ENCODE results near the gene TMCO4. TPM values are rescaled to one million over a fixed set of nuclear protein-coding genes. Genes with fewer than 3 reads are reported as not detected.

Gene TMCO4
- total and polyA plus RNA-seq, 2 donors (not counting 1 experiment from before 2014, with no cell fraction given) = 12.5 to 24.3 TPM

DNA sequence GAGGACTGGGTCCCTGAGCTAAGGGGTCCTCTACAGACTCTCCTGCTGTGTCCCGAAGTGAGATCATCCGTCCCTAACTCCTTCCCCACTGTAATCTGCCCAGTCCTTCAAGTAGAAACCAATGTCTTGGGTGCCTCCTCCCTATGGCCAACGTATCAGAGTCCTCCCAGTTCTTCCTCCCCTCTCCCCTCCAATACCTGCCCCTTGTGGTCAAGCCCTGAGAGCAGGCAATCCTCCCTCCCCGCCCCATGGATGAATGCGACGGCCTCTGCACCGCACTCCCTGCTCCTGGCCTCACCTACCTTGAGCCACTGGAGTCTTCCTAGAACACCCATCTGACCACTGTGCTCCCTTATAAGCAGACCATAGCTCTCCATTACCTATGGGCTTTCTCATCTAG, 103.9 kb downstream of the TMCO4 start:
- DNase-seq (ENCODE audit: low read depth in 2 of 2) = no peak
- H2AFZ ChIP-seq (ENCODE audit: low read length) = no peak overlapping the region
- no peak overlapping the region for H3K27ac ChIP-seq (ENCODE audit: insufficient read depth, low read length)
- H3K4me2 ChIP-seq (ENCODE audit: extremely low read depth, insufficient read depth, low read length) = no peak overlapping the region
- no peak overlapping the region for H3K4me3 ChIP-seq (replicated peaks in 1 of 4; ENCODE audit: control extremely low read depth in 1 of 4, insufficient read depth in 1 of 4, low read depth in 3 of 4, low read length in 4 of 4)
- H3K79me2 ChIP-seq (ENCODE audit: control insufficient read depth, insufficient read depth, low read length) = no peaks in the 10 kb centered on the region
- TF ChIP-seq, protein P1, sequence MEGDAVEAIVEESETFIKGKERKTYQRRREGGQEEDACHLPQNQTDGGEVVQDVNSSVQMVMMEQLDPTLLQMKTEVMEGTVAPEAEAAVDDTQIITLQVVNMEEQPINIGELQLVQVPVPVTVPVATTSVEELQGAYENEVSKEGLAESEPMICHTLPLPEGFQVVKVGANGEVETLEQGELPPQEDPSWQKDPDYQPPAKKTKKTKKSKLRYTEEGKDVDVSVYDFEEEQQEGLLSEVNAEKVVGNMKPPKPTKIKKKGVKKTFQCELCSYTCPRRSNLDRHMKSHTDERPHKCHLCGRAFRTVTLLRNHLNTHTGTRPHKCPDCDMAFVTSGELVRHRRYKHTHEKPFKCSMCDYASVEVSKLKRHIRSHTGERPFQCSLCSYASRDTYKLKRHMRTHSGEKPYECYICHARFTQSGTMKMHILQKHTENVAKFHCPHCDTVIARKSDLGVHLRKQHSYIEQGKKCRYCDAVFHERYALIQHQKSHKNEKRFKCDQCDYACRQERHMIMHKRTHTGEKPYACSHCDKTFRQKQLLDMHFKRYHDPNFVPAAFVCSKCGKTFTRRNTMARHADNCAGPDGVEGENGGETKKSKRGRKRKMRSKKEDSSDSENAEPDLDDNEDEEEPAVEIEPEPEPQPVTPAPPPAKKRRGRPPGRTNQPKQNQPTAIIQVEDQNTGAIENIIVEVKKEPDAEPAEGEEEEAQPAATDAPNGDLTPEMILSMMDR (conservative IDR thresholded peaks at IDR 0.05 in 1 of 2, IDR thresholded peaks at IDR 0.05 in 1 of 2; ENCODE audit: low read depth in 1 of 2, low read length in 2 of 2) = no peak
- no peak for TF ChIP-seq EZH2 (IDR thresholded peaks at IDR 0.05; ENCODE audit: low read length, missing control alignments)
- H3K36me3 ChIP-seq (ENCODE audit: control insufficient read depth, insufficient read depth, low read length) = no peaks in the 10 kb centered on the region
- no peaks in the 10 kb centered on the region for H3K4me1 ChIP-seq (ENCODE audit: control insufficient read depth, extremely low read depth, insufficient read depth, low read length)
- H3K27me3 ChIP-seq (ENCODE audit: control insufficient read depth, insufficient read depth, low read length) = no peaks in the 10 kb centered on the region
- no peaks in the 10 kb centered on the region for H4K20me1 ChIP-seq (ENCODE audit: control insufficient read depth, extremely low read depth, insufficient read depth, low read length)
- no peak overlapping the region for H3K9ac ChIP-seq (ENCODE audit: insufficient read depth, low read length)
- no peaks in the 10 kb centered on the region for H3K9me3 ChIP-seq (ENCODE audit: control insufficient read depth, insufficient read depth, low read depth, low read length)

DNA sequence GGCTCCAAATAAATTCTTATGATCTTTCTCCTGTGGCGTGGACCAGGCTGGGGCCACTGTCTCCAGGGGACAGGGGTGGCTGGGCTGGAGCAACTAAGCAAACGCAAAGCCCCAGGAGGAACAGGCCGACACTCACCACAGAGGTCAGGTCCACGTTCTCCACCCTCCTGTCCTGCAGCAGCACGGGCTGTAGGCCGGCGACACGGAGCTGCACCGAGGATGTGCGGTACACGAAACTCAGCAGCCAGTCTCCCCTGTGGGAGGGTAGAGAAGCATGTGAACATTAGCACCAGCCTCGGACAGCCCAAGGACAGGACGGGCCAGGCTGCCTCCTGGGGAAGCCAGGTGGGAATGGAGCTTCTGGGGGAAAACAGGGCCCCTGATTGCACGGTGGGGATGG, 105.4 kb downstream of the TMCO4 start:
- no peak overlapping the region for H3K4me3 ChIP-seq (replicated peaks in 1 of 4; ENCODE audit: control extremely low read depth in 1 of 4, insufficient read depth in 1 of 4, low read depth in 3 of 4, low read length in 4 of 4)
- H3K27me3 ChIP-seq (ENCODE audit: control insufficient read depth, insufficient read depth, low read length) = no peaks in the 10 kb centered on the region
- H3K4me2 ChIP-seq (ENCODE audit: extremely low read depth, insufficient read depth, low read length) = no peak overlapping the region
- H3K36me3 ChIP-seq (ENCODE audit: control insufficient read depth, insufficient read depth, low read length) = no peaks in the 10 kb centered on the region
- H3K9me3 ChIP-seq (ENCODE audit: control insufficient read depth, insufficient read depth, low read depth, low read length) = no peaks in the 10 kb centered on the region
- H2AFZ ChIP-seq (ENCODE audit: low read length) = no peak overlapping the region
- no peaks in the 10 kb centered on the region for H4K20me1 ChIP-seq (ENCODE audit: control insufficient read depth, extremely low read depth, insufficient read depth, low read length)
- H3K9ac ChIP-seq (ENCODE audit: insufficient read depth, low read length) = no peak overlapping the region
- DNase-seq (ENCODE audit: low read depth in 2 of 2) = no peak
- H3K79me2 ChIP-seq (ENCODE audit: control insufficient read depth, insufficient read depth, low read length) = no peaks in the 10 kb centered on the region
- TF ChIP-seq EZH2 (IDR thresholded peaks at IDR 0.05; ENCODE audit: low read length, missing control alignments) = no peak
- TF ChIP-seq, protein P1 (conservative IDR thresholded peaks at IDR 0.05 in 1 of 2, IDR thresholded peaks at IDR 0.05 in 1 of 2; ENCODE audit: low read depth in 1 of 2, low read length in 2 of 2) = no peak
- no peak overlapping the region for H3K27ac ChIP-seq (ENCODE audit: insufficient read depth, low read length)
- H3K4me1 ChIP-seq (ENCODE audit: control insufficient read depth, extremely low read depth, insufficient read depth, low read length) = no peaks in the 10 kb centered on the region

DNA sequence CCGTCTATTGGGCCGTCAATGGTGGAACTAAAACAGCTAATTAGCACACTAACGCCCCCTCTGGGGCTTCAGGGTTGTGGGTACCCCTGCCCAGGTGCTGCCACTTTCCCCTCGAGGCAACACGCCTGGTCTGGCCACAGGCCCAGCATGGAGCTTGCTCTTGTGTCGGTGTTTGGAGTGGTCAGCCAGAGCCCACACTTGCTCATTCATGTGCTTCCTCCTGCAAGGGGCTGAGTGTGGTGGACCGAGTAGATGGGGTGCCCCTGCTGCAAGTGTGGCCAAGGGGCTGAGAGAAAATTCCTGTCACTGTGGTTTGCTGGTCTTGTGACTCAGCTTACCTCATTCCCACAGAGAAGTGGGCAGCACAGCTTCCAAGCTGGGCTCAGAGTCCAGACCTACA, 109.4 kb downstream of the TMCO4 start:
- Histone ChIP-seq H3K4me1 (ENCODE audit: control insufficient read depth, extremely low read depth, insufficient read depth, low read length) (no peaks in the 10 kb centered on the region), H3K9ac (ENCODE audit: insufficient read depth, low read length) (no peak overlapping the region), H3K79me2 (ENCODE audit: control insufficient read depth, insufficient read depth, low read length) (no peaks in the 10 kb centered on the region), H3K4me3 (replicated peaks in 1 of 4; ENCODE audit: control extremely low read depth in 1 of 4, insufficient read depth in 1 of 4, low read depth in 3 of 4, low read length in 4 of 4) (no peak overlapping the region), H3K36me3 (ENCODE audit: control insufficient read depth, insufficient read depth, low read length) (no peaks in the 10 kb centered on the region), H3K4me2 (ENCODE audit: extremely low read depth, insufficient read depth, low read length) (no peak overlapping the region), H4K20me1 (ENCODE audit: control insufficient read depth, extremely low read depth, insufficient read depth, low read length) (no peaks in the 10 kb centered on the region), H3K27ac (ENCODE audit: insufficient read depth, low read length) (no peak overlapping the region), H3K9me3 (ENCODE audit: control insufficient read depth, insufficient read depth, low read depth, low read length) (no peaks in the 10 kb centered on the region), H2AFZ (ENCODE audit: low read length) (no peak overlapping the region), H3K27me3 (ENCODE audit: control insufficient read depth, insufficient read depth, low read length) (no peaks in the 10 kb centered on the region)
- TF ChIP-seq, protein P1 (conservative IDR thresholded peaks at IDR 0.05 in 1 of 2, IDR thresholded peaks at IDR 0.05 in 1 of 2; ENCODE audit: low read depth in 1 of 2, low read length in 2 of 2) = no peak
- DNase-seq (ENCODE audit: low read depth in 2 of 2) = no peak

Measured in fibroblast of lung (primary cell).